G401 (cell line): ENCODE data around the gene PLXNA2. TPM values are rescaled to one million over a fixed set of nuclear protein-coding genes. Genes with fewer than 3 reads are reported as not detected.

Experiments
- DNase-seq: peaks from one replicate; pipeline ENCODE4 v3.0.0-alpha.2; 2015; ENCODE audit warnings: low spot score
- in situ Hi-C: cut with HindIII; loops from 2 replicates; pipeline ENCODE4 v1.10.0; 2016; ENCODE audit warnings: low sequenced_read_pairs, mixed read lengths
- total RNA-seq: library from RNA; depleted of rRNA; stranded (reverse); fragments of >200 nt; shearing (Covaris generic); gene quantifications from 2 replicates; pipeline ENCODE4 v1.2.3, GENCODE V29; 2014

The PLXNA2 gene
- total RNA-seq, 1 experiment from 2014 or later, result 0.92 TPM

DNA sequence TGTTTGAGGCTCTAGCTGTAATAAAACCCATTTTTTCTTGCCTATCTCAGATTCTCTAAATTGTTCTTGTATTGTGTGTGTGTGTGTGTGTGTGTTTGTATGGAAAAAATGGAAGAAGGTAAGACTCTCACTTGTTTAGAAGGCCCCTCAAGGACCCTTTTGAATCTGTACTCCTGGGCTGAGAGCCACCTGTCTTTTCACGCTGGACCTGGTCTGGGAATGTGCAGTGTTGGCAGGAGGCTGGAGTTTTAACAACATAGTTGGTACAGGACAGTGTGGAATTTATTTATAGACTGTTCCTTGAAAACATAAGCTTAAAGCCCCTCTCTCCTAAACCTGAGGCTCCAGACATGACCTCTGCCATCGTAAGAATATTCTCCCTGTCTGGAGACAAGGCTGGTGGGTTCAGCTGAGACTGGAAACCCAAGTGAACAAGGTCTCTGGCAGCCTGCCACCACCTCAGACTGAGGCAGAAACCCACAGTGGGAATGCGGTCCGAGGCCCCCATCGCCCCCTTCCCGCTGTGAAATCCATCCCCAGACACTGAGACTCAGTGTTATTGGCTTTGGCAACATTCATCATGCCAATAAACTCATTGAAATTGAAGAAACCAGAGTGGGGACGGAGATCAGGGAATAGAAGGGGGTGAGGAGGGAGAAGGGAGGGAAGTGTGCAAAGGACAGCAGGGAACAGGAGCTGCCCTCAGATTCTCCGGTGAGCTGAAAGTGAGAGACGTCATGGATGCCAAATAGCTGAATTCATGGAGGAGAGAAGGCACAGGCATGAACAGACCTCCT is 24.6 kb upstream of the PLXNA2 start:
- peak; percentile 55 for DNase-seq
- in situ Hi-C loops, result no loop called here

DNA sequence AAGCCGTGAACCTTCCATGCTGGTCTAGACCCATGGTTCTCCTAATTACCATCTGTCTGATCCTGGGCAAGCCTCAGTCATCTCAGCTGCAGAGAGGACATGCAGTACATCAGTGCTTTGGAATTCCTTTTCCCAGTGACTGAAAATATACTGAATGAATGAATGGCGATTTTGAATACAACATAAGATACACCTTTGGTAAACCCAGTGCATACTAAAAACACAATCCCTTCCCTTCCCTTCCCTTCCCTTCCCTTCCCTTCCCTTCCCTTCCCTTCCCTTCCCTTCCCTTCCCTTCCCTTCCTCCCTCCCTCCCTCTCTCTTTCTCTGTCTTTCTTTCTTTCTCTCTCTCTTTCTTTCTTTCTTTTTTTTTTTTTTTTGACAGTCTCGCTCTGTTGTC is 21.3 kb upstream of the PLXNA2 start:
- DNase-seq, result no peak
- in situ Hi-C loops, result no loop called here

DNA sequence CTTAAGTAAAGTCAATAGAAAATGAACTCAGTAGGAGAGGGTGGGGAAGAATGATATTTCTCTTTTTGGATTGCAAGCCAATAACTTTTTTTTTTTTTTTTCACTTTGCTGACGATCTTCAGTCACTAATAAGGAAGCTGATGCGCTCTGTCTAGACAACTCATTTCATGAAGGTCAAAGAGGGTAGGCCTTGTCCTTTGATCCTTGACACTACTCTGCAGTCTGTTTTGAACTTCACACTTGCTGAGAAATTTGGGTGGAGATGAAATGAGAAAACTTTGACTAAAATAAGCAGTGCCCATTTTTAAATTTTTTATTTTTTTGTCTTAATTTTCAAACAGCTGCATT is 20.9 kb upstream of the PLXNA2 start:
- in situ Hi-C loops, result no loop called here
- no peak for DNase-seq

DNA sequence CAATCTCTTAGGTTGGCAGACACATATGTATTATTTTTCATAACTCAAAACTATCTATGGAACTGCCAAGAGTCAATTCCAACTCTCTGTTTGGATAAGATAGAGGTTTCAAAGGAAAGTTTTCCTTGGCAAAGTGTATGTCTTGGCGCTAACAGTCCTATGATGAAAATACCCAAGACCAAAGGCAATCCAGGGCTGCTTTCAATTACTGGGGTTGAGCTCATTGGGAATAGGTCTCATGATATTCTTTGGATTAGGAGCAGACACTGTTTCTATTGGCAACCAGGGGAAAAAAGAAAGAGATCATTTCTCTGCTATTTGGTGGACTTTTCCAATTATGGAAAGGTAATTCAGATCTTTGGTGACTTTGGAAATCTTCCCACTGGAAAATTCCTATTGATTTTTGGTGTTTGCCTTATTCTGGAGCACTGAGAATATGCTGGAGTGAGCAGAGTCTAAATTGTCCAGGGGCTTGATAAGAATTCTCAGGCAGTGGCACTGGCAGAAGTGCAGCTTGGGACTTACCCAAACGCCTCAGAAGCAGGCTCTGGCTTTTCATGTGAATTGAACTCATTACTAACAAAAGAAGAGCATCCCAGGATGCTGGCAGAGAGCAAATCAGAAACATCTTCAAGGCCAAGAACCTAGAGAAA is 20.4 kb upstream of the PLXNA2 start:
- in situ Hi-C loops, result no loop called here
- DNase-seq, result peak; percentile 10

DNA sequence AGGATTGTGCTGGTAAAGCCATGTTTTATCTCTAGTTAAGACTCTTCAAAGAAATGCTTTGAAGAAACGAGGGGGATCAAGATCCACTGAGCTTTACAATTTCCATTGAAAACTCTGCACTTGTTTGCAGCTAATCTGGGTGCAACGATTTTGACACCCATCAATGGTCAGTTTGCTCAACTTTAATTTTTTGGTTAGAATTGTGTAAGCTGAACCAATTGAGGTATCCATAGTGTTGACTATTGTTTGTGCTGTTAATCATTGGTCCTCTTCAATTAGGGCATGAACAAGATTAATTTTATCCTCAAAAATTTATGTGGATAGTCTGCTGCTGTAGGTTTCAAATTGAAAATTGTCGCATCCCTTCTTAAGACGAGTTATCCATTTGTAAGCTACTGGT is 17.7 kb upstream of the PLXNA2 start:
- DNase-seq, result no peak
- in situ Hi-C loops, result no loop called here

DNA sequence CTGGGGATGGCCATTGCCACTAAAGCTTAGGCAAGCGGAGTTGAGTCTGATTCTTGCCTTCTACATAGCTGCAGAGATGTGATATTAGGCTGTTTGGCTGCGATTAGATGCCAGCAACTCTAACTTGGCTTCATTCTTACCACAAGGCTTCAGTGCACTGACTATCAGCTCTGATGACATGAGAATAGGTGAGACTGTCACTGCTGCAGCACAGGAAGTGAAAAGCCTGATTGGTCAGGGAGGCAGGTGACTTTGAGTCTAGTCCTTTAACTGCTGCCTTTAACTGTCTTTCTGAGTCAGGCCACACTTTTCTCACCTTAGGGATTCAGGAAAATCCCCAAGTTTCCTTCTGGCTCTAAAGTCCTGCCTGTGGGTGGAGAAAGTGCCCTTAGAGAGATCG is 14.1 kb upstream of the PLXNA2 start:
- in situ Hi-C loops, result no loop called here
- DNase-seq, result no peak

DNA sequence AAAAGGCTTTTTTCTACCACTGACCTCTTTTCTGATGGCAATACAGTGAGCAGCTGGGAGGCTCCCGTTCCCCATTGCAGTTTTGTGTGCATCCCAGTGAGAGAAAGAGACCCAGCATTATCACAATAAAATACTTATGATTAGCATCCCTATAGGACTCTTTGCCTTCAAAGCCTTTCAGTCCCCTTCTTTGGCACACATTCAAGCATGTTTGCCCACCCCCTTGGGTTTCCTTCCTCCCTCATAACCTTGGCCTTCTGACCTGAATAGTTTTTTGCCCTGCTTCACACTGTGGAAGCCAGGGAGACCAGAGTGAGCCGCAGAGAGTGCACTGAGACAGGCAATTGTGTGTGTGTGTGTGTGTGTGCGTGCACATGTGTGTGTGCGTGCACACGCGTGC is 13.2 kb upstream of the PLXNA2 start:
- no peak for DNase-seq
- in situ Hi-C loops, result no loop called here

DNA sequence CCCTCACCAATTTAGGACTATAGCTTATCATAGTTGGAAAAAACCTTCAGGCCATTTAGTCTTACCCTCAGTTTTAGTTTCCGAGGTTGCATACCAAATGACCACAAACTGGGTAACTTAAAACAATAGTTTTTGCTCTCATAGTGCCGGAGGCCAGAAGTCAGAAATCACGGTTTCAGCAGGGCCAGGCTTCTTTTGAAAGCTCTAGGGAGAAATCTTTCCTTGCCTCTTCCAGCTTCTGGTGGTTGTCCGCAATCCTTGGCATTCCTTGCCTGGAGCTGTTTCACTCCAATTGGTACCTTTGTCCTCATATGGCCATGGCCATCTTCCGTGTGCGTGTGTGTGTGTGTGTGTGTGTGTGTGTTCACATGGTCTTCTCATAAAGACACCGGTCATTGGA is 12.4 kb upstream of the PLXNA2 start:
- in situ Hi-C loops, result no loop called here

DNA sequence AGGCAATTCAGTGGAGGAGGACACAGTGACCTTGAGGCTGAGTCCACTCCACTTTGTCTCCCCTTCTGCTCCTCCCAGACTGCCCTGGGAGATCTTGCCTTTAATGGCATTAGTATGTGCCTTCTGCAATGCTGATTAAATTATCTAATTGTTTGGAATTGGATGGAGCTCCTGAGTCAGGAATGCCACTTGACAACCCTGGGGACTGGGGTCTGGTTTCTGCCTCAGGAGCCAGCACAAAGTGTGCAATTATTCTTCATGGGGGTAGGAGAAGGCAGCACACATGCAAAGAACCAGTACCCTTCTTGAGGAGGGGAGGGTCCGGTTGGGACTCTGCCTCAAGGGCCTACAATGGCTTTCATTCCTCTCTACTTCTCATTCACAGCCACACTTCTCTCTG is 11.9 kb upstream of the PLXNA2 start:
- no peak for DNase-seq
- in situ Hi-C loops, result no loop called here

More for the DNA sequence above, 12.4 kb upstream of the PLXNA2 start:
- DNase-seq, result no peak

DNA sequence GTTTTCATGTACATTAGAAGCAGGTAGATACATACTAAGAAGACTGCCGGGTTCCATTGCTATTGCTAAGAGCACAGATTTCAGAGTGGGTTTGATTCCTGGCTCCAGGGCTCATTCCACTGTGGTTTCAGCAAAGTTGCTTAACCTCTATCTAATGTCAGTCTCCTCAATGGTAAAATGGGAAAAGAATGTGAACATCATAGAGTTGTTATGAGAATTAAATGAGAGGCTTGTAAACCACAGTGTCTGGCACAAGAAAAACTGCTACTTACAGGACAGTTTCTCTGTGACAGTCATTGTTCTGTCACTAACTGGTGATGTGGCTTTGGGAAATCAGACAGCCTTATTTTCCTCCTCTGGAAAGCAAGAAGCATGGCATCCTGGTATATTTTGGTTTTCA is 10.7 kb upstream of the PLXNA2 start:
- in situ Hi-C loops, result no loop called here

DNA sequence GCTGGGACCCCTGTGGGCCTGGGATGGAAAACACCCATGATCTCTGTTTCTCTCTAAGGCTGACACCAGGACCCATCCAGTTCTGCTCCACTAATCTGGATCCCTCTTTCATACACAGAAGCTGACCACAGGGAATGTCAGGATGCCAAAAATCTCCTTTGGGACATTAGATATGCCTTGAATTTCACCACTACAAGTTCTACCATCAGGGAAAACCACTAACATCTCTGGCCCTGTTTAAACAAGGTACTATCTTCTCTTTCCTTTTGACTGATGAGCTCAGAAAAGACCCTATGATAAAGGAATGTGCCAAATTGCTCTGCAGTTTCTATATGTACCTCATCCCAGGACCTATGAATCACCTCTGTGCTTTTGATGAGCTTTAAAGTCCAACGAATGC is 10.2 kb upstream of the PLXNA2 start:
- in situ Hi-C loops, result no loop called here
- DNase-seq, result no peak

More for the DNA sequence above, 10.7 kb upstream of the PLXNA2 start:
- no peak for DNase-seq

DNA sequence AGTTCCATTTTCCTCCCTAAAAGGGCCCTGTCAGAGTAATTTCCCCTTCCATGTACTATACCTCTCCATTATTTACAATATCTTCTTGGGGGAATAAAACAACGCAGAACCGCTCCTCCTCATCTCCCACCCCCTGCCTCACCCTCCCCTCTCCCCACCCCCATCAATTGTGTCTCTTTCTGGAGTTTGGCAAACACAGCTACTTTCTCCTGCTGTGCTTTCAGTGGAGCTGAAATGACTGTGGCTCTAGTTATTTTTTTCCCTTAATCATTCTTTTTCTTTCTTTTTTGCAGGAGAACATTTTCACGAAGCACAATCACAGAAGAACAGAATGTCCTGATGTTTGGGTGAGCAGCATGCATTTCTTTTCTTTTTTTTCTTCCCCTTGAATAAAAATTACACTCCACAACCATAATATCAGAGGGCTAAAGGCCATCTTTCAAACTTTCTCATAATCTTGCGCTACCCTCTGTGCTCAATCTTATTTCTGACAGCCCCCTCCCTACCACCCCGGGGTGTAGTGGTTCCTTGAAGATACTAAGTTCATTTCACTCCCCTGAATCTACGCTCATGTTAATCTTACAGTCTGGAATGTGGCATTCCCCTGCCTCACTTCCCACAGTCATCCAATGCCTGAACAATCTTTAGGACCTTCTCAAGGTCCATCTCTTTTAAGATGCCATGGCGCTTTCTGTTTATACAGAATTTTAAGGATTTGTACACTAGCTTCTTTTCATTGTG is 8.8 kb upstream of the PLXNA2 start:
- in situ Hi-C loops, result no loop called here
- DNase-seq, result no peak

DNA sequence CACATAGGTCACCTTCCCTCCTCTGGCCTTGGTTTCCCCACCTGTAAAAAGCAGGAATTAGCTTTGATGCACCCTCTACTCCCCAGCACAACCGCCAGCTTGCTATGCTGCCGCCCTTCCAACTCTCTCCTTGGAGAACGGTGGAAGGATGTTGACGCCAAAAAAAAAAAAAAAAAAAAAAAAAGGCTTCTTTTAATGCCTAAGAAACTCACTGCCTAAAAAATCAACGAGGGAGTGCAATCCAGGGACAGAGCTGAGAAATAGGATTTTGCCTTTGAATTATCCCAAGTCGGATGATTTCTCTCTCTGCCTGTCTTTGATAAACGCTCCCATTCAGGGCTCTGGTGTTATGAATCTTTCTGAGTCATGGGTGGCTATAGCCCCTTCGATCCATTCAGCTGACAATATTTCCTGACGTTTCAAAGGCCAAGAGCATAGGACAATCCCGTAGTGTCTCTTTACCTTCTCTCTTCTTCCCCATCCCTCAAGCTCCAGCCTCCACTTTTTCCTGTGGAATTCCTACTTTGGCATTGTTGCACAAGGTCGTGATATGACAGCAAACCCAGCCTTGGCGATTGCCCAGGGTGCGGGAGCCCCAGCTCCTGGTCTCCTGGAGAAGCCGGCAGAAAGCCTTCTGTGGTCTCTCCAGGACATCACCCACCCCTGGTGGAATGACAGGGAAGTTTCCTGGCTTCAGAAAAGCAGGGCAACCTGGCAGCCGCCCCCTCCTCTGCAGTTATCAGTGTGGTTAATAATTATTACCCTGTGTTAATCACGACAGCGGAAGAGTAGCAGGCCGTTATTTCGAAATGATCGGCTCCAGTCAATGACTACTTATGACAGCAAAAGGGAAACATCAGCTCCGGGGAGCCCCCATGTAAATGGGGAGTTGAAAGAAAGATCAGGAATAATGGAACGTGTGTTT is 8.0 kb upstream of the PLXNA2 start:
- DNase-seq, result no peak
- in situ Hi-C loops, result no loop called here

DNA sequence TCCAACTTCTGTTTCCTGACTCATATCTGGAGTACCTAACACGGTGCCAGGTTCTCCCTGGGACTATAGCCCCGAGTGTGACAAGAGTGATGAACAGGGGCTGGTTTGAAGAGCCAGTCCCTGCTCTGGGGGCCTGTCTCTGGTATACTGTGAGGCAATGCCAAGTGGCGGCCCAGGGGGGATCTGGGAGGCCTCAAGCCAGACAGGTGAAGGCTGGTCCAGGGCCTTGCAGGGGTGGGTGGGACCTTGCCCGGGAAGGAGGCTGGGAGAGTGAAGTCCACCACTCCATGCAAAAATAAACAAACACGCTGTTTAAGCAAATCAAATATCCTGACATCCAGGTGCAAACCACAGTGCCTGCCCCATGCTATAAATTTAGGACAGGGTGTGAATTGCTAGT is 6.8 kb upstream of the PLXNA2 start:
- no peak for DNase-seq
- in situ Hi-C loops, result no loop called here

DNA sequence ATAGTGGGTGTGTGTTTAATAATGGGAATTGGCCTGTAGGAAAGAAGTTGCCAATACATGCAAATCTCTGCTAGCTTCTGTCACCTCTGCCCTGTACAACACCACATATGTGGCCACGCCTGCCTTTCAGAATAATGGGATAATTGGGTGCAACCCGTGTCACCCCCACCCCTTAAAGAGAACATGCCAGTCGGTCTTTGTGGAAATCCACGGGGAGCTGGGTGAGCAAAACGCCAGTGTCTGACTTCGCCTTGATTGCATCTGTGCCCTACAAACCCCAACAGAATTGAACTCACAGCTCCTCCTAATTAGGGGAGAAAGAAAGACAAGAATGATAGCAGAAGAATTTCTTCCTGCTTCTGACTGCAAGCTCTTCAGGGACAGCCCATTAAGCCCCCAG is 6.4 kb upstream of the PLXNA2 start:
- in situ Hi-C loops, result no loop called here

DNA sequence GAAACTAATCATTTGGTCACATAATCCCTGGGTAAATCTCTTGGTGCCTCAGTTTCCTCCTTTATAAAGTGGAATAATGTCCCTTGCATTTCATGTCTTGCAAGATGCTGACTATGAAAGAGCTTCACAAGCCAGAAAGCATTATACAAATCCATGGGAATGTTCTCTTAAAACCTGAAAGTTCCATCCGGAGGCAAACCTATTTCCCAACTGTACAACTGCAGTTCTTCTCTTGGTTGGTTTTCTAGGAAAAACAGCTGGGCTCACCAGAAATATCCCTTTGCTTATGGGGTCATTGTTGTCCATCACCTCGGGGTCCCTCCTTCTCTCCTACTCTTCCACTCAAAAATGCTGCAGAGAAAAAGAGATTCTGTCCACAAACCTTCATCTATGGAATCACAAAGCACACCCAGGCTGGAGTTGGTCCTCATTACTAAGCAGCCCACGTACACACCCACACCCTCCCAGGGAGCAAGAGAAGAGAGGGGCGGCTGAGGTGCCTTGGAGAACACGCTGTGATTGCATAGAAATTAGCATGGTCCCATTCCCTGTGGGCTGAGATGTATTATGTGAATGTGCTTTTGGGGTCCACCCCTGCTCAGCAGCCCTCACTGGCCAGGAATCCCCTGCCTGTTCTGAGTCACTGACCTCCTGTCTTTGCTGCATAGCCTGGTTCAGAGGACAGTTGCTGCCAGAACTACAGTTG is 5.0 kb upstream of the PLXNA2 start:
- in situ Hi-C loops, result no loop called here
- no peak for DNase-seq

More for the DNA sequence above, 6.4 kb upstream of the PLXNA2 start:
- no peak for DNase-seq

DNA sequence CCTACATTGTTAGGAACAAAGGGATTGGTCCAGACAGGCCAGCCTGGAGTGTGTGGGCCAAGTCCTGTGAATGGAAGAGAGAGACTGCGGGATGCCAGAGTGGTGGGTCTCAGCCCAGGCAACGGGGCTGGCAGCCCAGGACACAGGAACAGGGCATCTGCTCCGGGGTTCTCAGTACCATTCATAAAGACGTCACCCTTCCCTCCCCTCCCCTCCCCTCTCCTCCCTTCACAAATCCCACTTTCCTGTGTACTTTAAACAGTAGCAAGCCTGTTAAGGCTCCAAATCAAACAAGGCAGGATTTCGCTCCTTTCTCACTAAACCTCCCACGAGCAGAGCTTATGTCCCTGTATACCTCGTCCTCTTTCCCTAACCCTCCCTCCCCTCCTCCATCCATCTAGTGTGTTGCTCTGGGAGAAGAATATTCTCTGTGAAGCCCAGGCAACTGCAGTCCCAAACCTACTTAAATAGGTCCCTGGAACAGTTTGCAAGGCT is 4.2 kb upstream of the PLXNA2 start:
- no peak for DNase-seq
- in situ Hi-C loops, result no loop called here

DNA sequence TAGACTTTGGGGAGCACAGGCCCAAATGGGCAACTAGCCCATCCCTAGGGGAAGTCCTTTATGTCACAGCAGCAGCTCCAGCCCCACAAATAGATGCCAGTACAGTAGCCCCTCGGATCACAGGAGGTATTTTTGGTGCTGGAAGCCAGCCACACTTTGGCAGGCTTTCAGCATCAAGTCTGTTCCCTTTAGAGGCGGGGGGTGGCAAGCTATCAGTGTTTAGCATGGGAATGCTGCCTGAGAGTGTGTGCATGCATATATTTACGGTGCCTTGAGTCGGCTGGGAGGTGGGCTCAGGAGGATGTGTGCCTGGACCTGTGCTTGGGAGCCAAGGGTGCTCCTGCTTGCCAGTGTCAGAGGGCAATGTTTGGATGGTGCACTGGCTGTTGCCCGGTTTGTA is 3.5 kb upstream of the PLXNA2 start:
- in situ Hi-C loops, result no loop called here
- no peak for DNase-seq
